Measurements from ENCODE around the gene ZNF70. TPM values are rescaled to one million over a fixed set of nuclear protein-coding genes. Genes with fewer than 3 reads are reported as not detected.

ZNF70 gene
- total RNA-seq, 1 experiment from 2014 or later = 9.7 TPM

DNA sequence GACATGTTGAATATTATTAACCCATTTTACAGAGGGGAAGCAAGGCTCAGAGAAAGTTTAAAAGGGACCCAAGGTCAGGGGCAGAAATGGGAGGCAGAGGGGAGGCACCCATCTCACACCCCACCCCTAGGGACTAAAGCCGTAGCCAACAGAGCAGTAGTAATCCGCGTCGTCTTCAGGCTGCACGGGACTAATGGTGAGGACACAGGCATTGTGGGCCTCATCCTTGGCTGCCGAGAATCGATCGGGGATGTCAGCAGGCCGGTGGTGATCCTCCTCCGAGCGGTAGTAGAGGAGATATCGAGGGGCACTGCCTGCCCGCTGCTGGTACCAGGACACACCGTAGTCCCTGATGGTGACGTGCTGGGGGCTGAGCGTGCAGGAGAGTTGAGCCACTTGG, 1.8 kb upstream of the ZNF70 start:
- intact Hi-C loops (cut with micrococcal nuclease; ENCODE audit: unreplicated experiment) = no loop called here
- ChIA-PET CTCF (no interaction called here), POLR2A (ENCODE audit: low non-redundant PET) (interaction anchor here (0.6 kb wide), 1 partner anchor 19 kb away, joined by 10 read pairs; no protein-coding TSS in a partner anchor)
- Histone ChIP-seq H3K9me3 (ENCODE audit: low read depth, low read length, poor library complexity, severe bottlenecking) (no peaks in the 10 kb centered on the region), H3K4me3 (ENCODE audit: low read depth, low read length, poor library complexity, severe bottlenecking) (no peak overlapping the region), H3K4me1 (ENCODE audit: insufficient read depth, low read length, poor library complexity, severe bottlenecking) (peaks cover 4% of the 10 kb centered on the region), H3K27me3 (replicated peaks; ENCODE audit: insufficient read depth, low read depth, low read length, poor library complexity) (no peaks in the 10 kb centered on the region), H3K27ac (ENCODE audit: low read depth, low read length, poor library complexity, severe bottlenecking) (no peak overlapping the region), H3K36me3 (ENCODE audit: insufficient read depth, low read length, poor library complexity, severe bottlenecking) (no peaks in the 10 kb centered on the region)
- no TSS peak for BruUV-seq (replicated peaks)
- no peak for TF ChIP-seq EZH2 (IDR thresholded peaks at IDR 0.05; ENCODE audit: borderline replicate concordance, low read depth, low read length, poor library complexity, severe bottlenecking)
- no peak for TF ChIP-seq CTCF (conservative IDR thresholded peaks at IDR 0.05; ENCODE audit: low read depth, low read length)
- no peak for DNase-seq (ENCODE audit: low spot score)

GRCh38 chr22:23752090-23752691, 1.3 kb upstream of the ZNF70 start:
- no peak overlapping the region for H3K27ac ChIP-seq (ENCODE audit: low read depth, low read length, poor library complexity, severe bottlenecking)
- H3K9me3 ChIP-seq (ENCODE audit: low read depth, low read length, poor library complexity, severe bottlenecking) = no peaks in the 10 kb centered on the region
- no peak overlapping the region for H3K4me3 ChIP-seq (ENCODE audit: low read depth, low read length, poor library complexity, severe bottlenecking)
- H3K36me3 ChIP-seq (ENCODE audit: insufficient read depth, low read length, poor library complexity, severe bottlenecking) = no peaks in the 10 kb centered on the region
- TF ChIP-seq EZH2 (IDR thresholded peaks at IDR 0.05; ENCODE audit: borderline replicate concordance, low read depth, low read length, poor library complexity, severe bottlenecking) (no peak), CTCF (conservative IDR thresholded peaks at IDR 0.05; ENCODE audit: low read depth, low read length) (no peak)
- H3K4me1 ChIP-seq (ENCODE audit: insufficient read depth, low read length, poor library complexity, severe bottlenecking) = peaks cover 4% of the 10 kb centered on the region
- intact Hi-C loops (cut with micrococcal nuclease; ENCODE audit: unreplicated experiment) = no loop called here
- DNase-seq (ENCODE audit: low spot score) = no peak
- no TSS peak for BruUV-seq (replicated peaks)
- no peaks in the 10 kb centered on the region for H3K27me3 ChIP-seq (replicated peaks; ENCODE audit: insufficient read depth, low read depth, low read length, poor library complexity)
- ChIA-PET CTCF (no interaction called here), POLR2A (ENCODE audit: low non-redundant PET) (no interaction called here)

GRCh38 chr22:23751441-23751996, 607 bp upstream of the ZNF70 start:
- peak overlapping the region; percentile 75 for H3K4me3 ChIP-seq (ENCODE audit: low read depth, low read length, poor library complexity, severe bottlenecking)
- BruUV-seq (replicated peaks) = TSS peak; percentile 82
- CTCF ChIA-PET = interaction anchor here (0.9 kb wide), 1 partner anchor 9 kb away, joined by 9 read pairs; no protein-coding TSS in a partner anchor
- TF ChIP-seq EZH2 (IDR thresholded peaks at IDR 0.05; ENCODE audit: borderline replicate concordance, low read depth, low read length, poor library complexity, severe bottlenecking) (no peak), CTCF (conservative IDR thresholded peaks at IDR 0.05; ENCODE audit: low read depth, low read length) (no peak)
- H3K9me3 ChIP-seq (ENCODE audit: low read depth, low read length, poor library complexity, severe bottlenecking) = no peaks in the 10 kb centered on the region
- DNase-seq (ENCODE audit: low spot score) = peak; percentile 42
- H3K27ac ChIP-seq (ENCODE audit: low read depth, low read length, poor library complexity, severe bottlenecking) = peak overlapping the region; percentile 96
- no peaks in the 10 kb centered on the region for H3K36me3 ChIP-seq (ENCODE audit: insufficient read depth, low read length, poor library complexity, severe bottlenecking)
- POLR2A ChIA-PET (ENCODE audit: low non-redundant PET) = no interaction called here
- intact Hi-C loops (cut with micrococcal nuclease; ENCODE audit: unreplicated experiment) = no loop called here
- H3K27me3 ChIP-seq (replicated peaks; ENCODE audit: insufficient read depth, low read depth, low read length, poor library complexity) = no peaks in the 10 kb centered on the region
- H3K4me1 ChIP-seq (ENCODE audit: insufficient read depth, low read length, poor library complexity, severe bottlenecking) = peaks cover 4% of the 10 kb centered on the region

All from A673 (cell line).